Heart right ventricle (tissue), 16 donors: ENCODE measurements around the gene IGF2BP2. TPM values are rescaled to one million over a fixed set of nuclear protein-coding genes. Genes with fewer than 3 reads are reported as not detected.

Experiments
- ATAC-seq, 8 donors: fragments of 200-7000 bp; cut with Tn5 transposase; one replicate each; pipeline ENCODE4 v1.9.1; 2020; ENCODE audit warnings: mild to moderate bottlenecking in 8 of 8, moderate library complexity in 8 of 8, moderate number of reproducible peaks in 1 of 8
- DNase-seq, 2 donors: peaks; one replicate each; pipeline ENCODE4 v3.0.0-alpha.2; 2020
- H3K27ac ChIP-seq, 10 donors: fragments of 200-600 bp; sonication (generic) in 2 of 10; one replicate each; pipeline versions ENCODE4 v1.5.0 to v1.8.0; 2020 to 2022; ENCODE audit warnings: mild to moderate bottlenecking in 3 of 10
- H3K27me3 ChIP-seq, 7 donors: fragments of 200-600 bp; one replicate each; pipeline ENCODE4 v1.8.0; 2021 to 2022; ENCODE audit warnings: mild to moderate bottlenecking in 2 of 7
- H3K36me3 ChIP-seq, 9 donors: fragments of 200-600 bp; sonication (generic) in 1 of 9; one replicate each; pipeline versions ENCODE4 v1.5.0 to v1.8.0; 2020 to 2022; ENCODE audit warnings: mild to moderate bottlenecking in 2 of 9
- H3K4me1 ChIP-seq, 9 donors: fragments of 200-600 bp; sonication (generic) in 1 of 9; one replicate each; pipeline versions ENCODE4 v1.5.0 to v1.8.0; 2020 to 2022; ENCODE audit warnings: mild to moderate bottlenecking in 4 of 9
- H3K4me3 ChIP-seq, 10 donors: fragments of 200-600 bp; sonication (generic) in 2 of 10; one replicate each; pipeline versions ENCODE4 v1.5.0 to v1.8.0; 2020 to 2022; ENCODE audit warnings: mild to moderate bottlenecking in 7 of 10, moderate library complexity in 2 of 10
- H3K9me3 ChIP-seq, 11 donors: fragments of 200-600 bp in 10 of 11; sonication (generic) in 2 of 11; one replicate each; pipeline versions ENCODE4 v1.5.0 to v1.8.0; 2013 to 2022; ENCODE audit warnings: mild to moderate bottlenecking in 2 of 11, control low read depth in 1 of 11, moderate library complexity in 1 of 11
- WGBS, 2 donors: extraction: QIAGEN DNeasy Blood & Tissue Kit; methylation state at CpG; one replicate each; pipeline ENCODE4 v1.1.7; 2013; ENCODE audit warnings: inconsistent platforms in 1 of 2; 5-methylcytosine and 5-hydroxymethylcytosine counted together
- intact Hi-C, 10 donors: fragments of 100-400 bp; cut with DNase I; formaldehyde crosslinking; loops; one replicate each; pipeline versions ENCODE4 v1.11.1 to v1.14.2; 2022
- polyA plus RNA-seq, 2 donors: library from polyadenylated mRNA; stranded (reverse); fragments of 200-250 nt; gene quantifications; one replicate each; pipeline ENCODE4 v1.2.3, GENCODE V29; 2013
- total RNA-seq, 10 donors: library from RNA; stranded (reverse); fragmentation: NEBNext Ultra II Directional in 3 of 10; extraction: Animal tissue kit (Norgen Biotek cat#: 25700) in 3 of 10; gene quantifications; one replicate each; pipeline versions ENCODE4 v1.2.1 to v1.2.4, GENCODE V29; 2021 to 2023
- TF ChIP-seq, protein P1 (sequence below), 9 donors: fragments of 200-600 bp; sonication (generic) in 2 of 9; IDR thresholded peaks; one replicate each; pipeline versions ENCODE4 v1.5.0 to v1.8.0; 2021 to 2022; ENCODE audit warnings: antibody characterized with exemption in 9 of 9, mild to moderate bottlenecking in 5 of 9, moderate library complexity in 1 of 9
- donor health status: Arrhythmogenic right ventricular cardiomyopathy.
- donor health status: ischemic (EF 13 %, LVEDD 7.1; RV severe dilation, severe dysfunction).
- donor health status: healthy with polysubstance abuse.
- donor health status: DM: no; HTN: yes; CAD: no.
- donor health status: DM: no; HTN: no; CAD: no.
- donor health status: ischemic (EF 25% LVEDD 6.9; RV normal size, moderate dysfunction).
- donor health status: ischemic (EF 25% LVEDD 5.7; RV mildly dilated, moderate dysfunction).
- donor health status: healthy.
- donor health status: DM: yes; HTN: yes; CAD: no.
- donor health status: Ischemic cardiomyopathy.
- donor health status: ischemic (EF 35%, LVEDD 5.7; RV mildly dilated, moderate dysfunction).
- donor health status: nonischemic (EF 11% LVEDD 7.7; RV severe dilation, severe dysfunction).
- donor health status: DM: yes; HTN: yes; CAD: no.
- donor health status: PGD.
- donor health status: ischemic (EF 29% LVEDD 5.4; RV normal size, mild dysfunction).
- donor health status: nonischemic (EF 23%, LVEDD 6.1; RV moderate dilation, normal function).

The IGF2BP2 gene
- total and polyA plus RNA-seq, 12 donors, result 9.4 to 17.8 (median 15.4) TPM

GRCh38 chr3:185637388-185637787 lies 187.5 kb downstream of the IGF2BP2 start:
- TF ChIP-seq, protein P1, sequence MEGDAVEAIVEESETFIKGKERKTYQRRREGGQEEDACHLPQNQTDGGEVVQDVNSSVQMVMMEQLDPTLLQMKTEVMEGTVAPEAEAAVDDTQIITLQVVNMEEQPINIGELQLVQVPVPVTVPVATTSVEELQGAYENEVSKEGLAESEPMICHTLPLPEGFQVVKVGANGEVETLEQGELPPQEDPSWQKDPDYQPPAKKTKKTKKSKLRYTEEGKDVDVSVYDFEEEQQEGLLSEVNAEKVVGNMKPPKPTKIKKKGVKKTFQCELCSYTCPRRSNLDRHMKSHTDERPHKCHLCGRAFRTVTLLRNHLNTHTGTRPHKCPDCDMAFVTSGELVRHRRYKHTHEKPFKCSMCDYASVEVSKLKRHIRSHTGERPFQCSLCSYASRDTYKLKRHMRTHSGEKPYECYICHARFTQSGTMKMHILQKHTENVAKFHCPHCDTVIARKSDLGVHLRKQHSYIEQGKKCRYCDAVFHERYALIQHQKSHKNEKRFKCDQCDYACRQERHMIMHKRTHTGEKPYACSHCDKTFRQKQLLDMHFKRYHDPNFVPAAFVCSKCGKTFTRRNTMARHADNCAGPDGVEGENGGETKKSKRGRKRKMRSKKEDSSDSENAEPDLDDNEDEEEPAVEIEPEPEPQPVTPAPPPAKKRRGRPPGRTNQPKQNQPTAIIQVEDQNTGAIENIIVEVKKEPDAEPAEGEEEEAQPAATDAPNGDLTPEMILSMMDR (IDR thresholded peaks at IDR 0.05), result no peak
- WGBS, 2 donors, result 38 to 44% methylated on average over 3 of the region's 3 CpGs
- H3K27ac ChIP-seq, result no peak overlapping the region
- H3K4me1 ChIP-seq, result no peaks in the 10 kb centered on the region
- ATAC-seq (no peak), DNase-seq (no peak)
- no peaks in the 10 kb centered on the region for H3K27me3 ChIP-seq
- H3K9me3 ChIP-seq, result no peaks in the 10 kb centered on the region
- intact Hi-C loops, result no loop called here
- H3K36me3 ChIP-seq, result peaks cover 0 to 7% (median 0%) of the 10 kb centered on the region in 9 donors
- H3K4me3 ChIP-seq, result no peak overlapping the region

DNA sequence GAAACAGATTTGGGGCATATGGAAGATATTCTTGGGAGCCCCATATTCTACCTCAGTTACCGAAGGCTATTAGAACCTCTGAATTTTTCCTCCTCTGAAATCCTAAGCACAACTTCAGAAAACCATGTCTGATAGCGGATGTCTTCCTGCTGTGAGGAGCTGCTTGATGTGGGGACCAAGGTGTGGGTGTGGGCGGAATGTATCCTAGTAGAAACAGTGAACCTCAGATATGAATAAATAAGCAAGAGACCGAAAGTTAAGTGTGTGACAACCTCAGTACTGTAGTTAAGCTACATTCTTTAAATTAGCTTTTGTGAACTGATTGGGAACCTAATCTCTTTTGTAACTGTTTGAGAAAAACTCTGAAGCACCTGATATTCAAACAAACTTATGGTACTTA lies 191.8 kb downstream of the IGF2BP2 start:
- no peaks in the 10 kb centered on the region for H3K9me3 ChIP-seq
- no peak for DNase-seq
- TF ChIP-seq, protein P1 (IDR thresholded peaks at IDR 0.05), result no peak
- peaks cover 0 to 39% (median 18%) of the 10 kb centered on the region in 9 donors for H3K36me3 ChIP-seq
- intact Hi-C loops, result no loop called here
- WGBS, 2 donors, result 95 to 96% methylated on average over 4 of the region's 4 CpGs
- H3K4me1 ChIP-seq, result peaks cover 0 to 20% (median 14%) of the 10 kb centered on the region in 9 donors
- no peak for ATAC-seq
- H3K4me3 ChIP-seq, result no peak overlapping the region
- H3K27ac ChIP-seq, result no peak overlapping the region
- H3K27me3 ChIP-seq, result no peaks in the 10 kb centered on the region

DNA sequence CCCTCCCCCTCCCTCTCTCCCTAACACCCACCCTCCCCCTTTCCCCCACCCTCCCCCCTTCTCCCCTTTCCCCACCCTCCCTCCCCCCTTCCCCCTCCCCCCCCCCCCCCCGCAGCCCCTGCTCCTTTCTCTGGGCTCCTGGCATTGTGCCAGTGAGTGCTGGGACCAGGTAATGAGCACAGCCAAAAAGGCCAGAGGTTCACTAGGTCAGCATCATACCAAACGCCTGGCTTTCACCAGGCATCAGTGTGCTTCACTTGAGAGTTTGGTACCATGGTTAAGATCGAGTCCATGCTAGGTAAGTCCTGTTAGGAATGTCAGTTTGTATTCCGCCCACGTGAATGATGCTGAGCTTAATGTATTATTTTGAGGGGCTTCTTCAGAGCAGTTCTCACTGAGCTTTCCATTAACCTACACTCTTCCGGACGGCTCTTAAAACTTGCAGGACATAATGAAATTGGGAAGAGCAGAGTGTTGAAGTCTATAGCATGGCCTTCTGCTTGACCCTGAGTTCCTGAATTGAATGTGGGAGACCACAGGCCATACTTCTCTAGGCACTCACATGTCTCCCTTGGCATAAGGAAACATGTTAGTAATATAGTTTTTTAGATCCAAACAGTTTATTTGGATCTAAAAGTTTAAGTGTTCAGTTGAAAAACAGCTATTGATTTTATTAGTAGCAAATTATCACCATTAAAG lies 193.2 kb downstream of the IGF2BP2 start:
- 91 to 94% methylated on average over 6 of the region's 7 CpGs for WGBS, 2 donors
- ATAC-seq, result no peak

GRCh38 chr3:185631108-185631507 lies 193.7 kb downstream of the IGF2BP2 start:
- ATAC-seq (peak in 1 of 8 donors; percentile 37), DNase-seq (no peak)
- H3K36me3 ChIP-seq, result peaks cover 0 to 58% (median 32%) of the 10 kb centered on the region in 9 donors
- WGBS, 2 donors, result 77 to 83% methylated on average over 4 of the region's 4 CpGs
- no peaks in the 10 kb centered on the region for H3K27me3 ChIP-seq
- H3K4me1 ChIP-seq, result peaks cover 0 to 20% (median 14%) of the 10 kb centered on the region in 9 donors
- TF ChIP-seq, protein P1 (IDR thresholded peaks at IDR 0.05), result no peak
- intact Hi-C loops, result no loop called here
- H3K4me3 ChIP-seq, result no peak overlapping the region
- H3K9me3 ChIP-seq, result no peaks in the 10 kb centered on the region
- H3K27ac ChIP-seq, result peak overlapping the region in 1 of 10 donors; percentile 45

More for the DNA sequence above, 193.2 kb downstream of the IGF2BP2 start:
- Histone ChIP-seq H3K27ac (no peak overlapping the region), H3K36me3 (peaks cover 0 to 52% (median 27%) of the 10 kb centered on the region in 9 donors), H3K9me3 (no peaks in the 10 kb centered on the region), H3K27me3 (no peaks in the 10 kb centered on the region), H3K4me3 (no peak overlapping the region), H3K4me1 (peaks cover 0 to 20% (median 14%) of the 10 kb centered on the region in 9 donors)
- DNase-seq, result no peak
- intact Hi-C loops, result no loop called here
- TF ChIP-seq, protein P1 (IDR thresholded peaks at IDR 0.05), result no peak
